ENCODE results near the gene BRD3OS.

BRD3OS gene

DNA sequence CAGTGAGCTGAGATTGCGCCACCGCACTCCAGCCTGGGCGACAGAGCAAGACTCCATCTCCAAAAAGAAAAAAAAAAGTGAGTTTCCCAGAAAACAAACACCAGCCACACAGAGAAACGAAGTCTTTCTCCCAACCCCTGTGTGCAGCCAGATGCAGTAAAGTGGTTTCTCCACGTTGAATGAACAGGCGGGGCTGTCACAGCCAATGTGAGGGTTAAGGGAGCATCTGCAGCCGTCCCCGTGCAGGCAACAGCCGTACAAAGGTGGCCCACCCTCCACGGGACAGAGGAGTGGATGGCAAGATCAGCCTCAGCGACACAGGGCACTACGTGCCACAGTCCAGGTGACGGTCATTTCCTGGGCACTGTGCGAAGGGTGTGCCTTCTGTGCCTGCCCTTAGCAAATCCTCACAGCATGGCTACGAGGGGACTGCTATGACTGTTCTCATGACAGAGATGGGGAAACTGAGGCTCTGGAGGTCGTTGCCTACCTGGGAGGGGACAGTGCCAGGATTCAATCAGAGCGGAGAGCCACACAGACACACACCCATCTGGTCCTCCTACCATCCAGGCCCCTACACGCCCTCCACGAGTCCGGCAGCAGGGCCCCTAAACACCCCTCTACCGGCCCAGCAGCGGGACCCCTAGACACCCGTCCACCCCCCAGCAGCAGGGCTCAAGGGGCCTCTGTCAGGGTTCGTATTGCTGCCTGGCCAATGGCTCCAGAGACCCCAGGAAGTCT, 35.5 kb upstream of the BRD3OS start:
- no peak for DNase-seq

DNA sequence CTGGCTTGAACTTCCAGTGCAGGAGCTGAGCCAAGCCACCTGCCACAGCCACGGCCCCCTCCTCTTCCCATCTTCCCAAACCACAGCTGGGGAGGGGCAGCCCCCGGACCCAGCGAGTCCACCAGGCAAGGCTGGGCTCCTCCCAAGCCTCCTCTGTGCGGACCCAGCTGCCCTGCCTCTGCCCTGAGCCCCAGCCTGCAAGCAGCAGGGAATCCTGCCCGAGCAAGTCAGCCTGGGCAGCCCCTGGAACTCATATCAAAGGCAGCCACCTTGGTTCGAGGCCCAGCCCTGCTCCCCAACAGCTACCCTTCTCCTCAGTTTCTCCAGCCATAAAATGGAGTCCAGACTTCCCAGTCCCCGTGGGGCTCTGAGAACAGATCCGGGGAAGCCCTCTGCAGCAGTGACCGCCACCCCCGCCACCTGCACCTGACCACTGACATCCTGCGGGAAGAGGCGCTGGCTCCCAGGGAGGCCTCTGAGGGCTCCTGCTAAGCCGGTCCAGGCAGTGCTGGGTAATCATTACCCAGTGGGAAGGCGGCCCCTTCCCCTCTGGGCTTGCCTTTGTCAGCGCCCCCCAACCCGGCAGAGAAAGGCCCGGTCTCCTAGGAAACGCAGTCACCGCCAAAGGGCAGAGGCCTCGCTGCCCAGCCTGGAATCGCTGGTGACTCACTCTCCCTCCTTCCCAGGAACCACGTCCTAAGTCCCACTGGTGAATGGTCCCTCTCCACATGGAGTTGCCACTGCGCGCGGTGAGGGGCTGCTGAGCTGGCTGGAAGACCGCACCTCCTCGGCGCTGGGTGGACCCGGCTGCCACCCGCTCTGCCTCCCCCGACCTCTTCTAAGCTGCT, 34.7 kb upstream of the BRD3OS start:
- DNase-seq = no peak

DNA sequence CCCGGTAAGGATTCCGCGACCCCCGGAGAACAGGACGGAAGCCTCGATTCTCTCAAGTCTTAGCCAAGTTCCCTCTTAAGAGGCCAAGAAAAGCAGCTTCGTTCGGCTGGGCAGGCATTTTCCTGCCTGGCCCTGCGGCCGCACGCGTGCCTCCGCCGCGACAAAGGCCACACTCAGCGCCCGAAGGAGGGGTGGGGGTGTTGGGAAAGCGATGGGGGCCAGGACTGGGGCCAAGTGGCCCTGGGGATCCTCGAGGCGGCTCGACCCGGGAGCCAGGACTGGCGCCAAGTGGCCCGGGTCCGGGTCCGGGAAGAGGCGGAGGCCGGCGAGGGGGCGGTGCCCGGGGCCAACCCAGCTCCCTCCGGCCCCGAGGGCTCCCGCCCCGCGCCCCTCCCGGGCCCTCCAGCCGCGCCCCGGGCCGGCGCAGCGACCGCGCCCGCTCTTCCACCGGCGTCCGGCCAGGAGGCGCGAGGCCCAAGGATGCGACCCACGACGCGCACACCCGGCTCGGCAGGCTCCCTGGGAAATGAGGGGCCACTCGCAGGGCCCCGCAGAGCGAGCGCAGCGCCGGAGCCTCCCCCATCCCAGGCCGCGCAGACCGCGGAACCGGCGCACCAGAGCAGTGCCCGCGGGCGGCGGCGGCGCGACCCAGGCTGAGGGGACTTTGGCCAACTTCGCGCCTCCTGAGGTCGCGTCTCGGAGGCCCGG, 33.9 kb upstream of the BRD3OS start:
- no peak for DNase-seq

DNA sequence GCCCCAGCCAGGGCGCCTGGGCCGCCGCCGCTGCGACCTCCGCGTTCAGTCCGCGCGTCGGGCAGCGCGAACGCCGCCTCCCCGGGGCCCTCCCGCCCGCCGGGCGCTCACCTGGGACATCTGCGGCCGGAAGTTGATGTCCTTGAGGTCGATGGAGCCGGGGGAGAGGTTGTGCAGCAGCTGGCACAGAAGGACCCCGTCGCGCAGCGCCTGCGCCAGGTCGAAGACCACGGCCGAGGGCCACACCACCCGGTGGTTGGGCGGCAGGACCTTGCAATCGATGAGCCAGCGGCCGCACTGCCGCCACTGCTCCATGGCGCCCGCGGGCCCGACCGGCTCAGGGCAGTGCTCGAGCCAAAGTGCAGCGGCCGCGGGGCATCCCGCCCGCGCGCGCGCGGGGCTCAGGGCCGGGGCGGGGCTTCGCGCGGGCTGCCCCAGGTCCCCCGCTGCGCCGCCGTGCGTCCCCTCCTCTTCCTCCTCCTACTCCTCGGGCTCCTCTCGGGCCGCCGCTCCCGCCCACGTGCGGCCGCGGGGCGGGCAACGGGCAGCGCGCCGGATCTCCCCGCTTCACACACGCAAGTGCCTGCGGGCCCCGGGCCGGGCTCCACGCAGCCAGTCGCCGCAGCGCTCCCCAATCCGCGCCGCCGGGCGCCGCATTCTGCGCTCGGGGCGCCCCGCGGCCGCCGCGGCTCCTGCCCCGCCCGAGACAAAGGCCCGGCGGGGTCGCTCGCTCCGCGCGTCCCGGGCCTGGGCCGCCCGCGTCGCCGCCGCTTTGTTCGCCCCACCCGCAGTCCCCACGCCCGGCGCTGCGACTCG, 33.1 kb upstream of the BRD3OS start, which contains the start of gene VAV2:
Gene VAV2, minus strand, starts transcription at position 361 of the 816 bp plus-strand sequence. Its CDS starts 46 bp downstream, at position 315.
- peak; percentile 20 for DNase-seq

DNA sequence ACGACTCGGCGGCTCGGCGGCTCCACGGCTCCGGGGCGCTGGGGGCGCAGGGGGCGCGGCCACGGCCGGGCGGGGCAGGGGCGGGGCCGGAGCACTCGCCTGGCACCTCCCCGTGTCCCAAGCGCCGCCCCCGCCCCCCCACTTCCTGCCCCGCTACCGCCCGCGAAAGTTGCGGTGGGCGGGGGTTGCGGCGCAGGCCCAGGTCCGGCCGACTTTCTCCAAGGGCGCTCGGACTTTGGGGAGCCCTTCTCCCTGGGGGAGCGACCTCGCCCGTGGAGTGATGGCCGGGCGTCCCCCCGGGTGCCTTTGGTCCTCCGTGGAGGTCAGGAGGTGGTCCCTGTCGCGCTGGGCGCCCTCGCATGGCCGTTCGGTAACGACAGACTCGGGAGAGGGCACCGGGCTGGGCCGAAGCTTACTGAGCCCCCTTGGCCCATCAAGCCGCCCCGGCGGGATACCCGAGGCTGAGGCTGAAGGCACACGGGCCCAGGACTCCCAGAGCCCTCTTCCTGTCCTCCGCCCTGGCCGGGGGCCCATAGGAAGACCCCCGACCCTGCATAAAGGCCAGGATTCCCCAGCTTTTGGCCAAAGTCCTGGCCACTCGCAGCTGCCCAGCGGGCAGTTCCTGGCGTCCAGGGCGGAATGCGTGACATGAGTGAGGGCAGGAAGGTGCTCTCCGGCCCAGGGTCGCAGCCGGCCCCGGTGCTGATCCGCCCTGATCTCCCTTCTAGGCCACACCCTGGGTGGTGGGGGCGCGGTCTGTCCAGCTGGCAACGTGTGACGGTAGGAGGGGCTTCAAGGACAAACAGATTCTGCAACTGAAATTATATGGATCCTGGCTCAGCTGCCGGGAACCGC, 32.3 kb upstream of the BRD3OS start:
- DNase-seq = peak; percentile 46

DNA sequence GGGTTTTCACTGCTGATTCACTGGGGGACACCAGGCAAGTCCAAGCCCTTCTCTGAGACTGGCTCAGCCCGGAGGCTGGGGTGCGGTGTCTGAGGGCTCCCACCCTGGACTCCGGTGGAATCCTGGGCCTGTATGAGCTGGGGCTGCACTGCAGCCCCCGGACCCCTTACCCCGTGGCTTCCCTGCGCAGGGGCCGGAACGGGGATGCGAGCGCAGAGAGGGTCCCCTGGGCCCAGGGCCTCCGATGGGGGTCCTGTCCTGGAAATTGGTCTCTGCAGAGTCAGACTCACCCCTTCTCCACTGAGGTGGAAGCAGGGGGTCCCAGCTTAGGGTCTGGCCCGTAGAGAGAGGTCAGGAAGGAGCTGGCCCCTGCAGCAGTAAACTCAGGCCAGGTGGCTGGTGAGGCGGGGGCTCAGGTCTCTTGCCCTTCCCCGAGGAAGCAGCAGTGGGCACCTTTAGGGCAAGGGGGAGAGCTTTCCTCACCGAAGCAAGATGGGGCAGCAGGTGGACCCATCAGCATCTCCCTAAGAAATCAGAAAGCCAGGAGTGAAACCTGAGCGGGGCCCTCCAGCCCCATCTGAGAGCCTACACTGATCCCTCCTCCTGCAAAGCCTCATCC, 31.5 kb upstream of the BRD3OS start:
- no peak for DNase-seq

DNA sequence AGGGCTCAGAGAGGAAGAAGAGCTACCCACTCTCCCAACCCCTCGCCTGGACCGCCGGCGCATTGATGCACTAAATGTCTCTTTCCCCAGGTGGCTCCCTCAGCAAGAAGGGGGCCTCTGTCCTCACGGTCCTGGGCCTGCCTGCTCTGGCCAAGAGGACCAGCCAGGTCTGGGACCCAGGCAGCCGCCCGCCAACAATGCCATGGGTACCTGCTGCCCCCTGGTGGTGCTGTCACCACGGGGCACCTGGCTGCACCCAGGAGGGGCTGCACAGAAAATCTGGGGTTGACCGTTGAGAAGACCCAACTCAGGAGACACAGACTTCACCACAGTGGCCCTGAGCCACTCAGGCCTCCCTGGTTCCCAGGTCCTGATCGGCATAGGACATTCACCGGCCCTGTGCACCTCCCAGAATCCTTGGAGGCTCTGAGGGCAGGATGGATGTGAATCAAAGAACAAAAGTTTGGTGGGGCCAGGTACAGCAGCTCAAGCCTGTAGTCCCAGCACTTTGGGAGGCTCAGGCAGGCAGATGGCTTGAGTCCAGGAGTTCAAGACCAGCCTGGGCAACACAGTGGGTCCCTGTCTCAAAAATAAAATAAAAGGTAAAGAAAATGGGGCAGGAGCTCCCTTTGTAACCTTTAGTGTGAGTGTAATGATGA, 30.8 kb upstream of the BRD3OS start:
- DNase-seq = peak; percentile 59

DNA sequence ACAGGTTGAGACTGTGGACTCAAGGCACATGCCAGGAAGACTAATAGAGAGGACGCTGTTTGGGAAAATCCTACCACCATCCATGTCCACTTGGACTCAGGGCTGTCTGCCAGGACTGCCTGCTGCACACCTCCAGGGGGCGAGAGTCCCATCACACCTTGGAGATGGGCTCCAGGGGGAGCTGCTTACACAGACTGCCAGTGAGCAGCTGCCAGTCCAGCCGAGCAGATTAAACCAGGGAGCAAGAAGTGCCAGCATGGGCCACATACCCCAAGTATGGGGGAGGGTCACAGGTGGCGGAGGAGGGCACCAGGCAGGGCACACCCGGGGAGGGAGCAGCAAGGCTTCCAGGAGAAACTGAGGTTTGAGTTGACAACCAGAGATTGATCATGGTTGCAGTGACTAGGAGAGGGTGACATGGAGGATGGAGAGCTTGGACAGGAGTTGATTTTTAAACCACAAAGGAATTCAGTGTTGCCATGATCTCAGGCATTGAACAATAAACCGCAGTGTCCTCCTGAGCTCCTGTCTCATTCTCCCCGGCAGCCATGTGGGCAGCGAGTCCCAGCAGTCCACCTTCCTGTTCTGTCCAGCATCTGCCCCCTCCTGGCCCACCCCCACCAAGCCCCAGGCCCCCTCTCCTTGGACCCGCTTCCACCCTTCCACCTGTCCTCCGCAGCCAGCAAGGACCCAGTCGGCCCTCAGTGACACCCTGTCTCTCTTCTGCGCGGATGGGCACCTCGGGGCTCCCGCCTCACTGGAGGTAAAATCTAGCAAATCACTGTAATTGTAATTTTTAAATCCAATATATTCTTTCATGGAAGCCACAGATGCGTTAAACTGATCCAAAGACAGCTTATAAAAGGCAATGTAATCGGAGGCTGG, 30.0 kb upstream of the BRD3OS start:
- no peak for DNase-seq

DNA sequence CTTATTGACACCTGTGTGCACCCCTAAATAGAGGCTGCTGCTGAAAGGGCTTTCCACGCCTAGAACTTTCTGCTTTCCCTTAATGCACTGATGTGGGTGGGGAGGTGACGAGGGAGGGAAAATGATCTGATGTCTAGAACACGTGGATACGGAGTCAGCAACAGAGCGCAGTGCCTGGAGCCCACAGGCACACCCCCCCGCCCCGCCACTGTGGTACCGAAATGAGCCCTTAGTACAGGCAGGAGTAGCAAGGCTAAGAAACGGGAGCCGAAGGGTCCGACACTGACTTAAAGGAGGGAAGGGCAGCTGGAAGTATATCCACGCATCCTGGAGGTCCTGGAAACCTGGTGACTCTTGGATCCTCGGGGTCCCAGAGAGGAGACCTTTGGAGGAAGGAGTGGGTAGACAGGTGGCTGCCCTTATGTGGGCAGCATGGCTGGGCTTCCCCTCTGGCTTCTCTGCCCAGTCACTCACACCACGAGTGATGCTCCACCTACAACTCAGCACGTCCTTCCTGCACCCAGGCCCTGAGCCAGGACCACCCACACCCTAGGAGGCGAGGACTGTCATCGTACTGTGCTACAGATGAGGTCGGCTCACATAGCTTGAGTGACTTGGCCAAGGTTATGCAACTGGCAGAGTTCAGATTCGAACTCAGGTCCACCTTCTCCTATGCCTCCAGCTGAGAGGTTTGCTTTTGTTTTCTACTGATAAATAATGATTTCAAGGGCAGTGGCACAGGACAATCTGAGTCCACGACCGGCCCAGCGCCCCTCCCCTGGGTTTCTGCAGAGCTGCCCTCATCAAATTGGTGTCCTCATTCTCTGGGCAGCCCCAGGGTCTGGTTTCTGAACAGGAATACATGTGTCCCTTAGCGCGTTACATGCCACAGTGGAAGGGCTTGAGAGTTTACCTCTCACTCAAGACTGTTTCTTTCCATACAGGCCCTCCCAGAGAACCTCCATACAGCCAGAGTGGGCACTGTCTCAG, 28.5 kb upstream of the BRD3OS start:
- no peak for DNase-seq

DNA sequence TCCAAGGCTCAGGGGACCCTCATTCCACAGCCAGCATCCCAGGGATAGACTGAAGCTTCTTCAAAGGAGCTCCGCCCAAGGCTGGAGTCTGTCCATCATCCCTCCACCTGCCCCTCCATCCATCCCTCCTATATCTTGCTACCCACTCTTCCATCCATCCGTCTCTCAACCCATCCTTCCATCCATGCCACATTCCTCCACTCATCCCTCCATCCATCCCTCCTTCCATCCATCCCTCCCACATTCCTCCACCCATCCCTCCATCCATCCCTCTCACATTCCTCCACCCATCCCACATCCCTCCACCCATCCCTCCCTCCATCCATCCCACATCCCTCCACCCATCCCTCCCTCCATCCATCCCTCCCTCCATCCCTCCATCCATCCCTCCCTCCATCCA, 27.7 kb upstream of the BRD3OS start:
- DNase-seq = no peak

DNA sequence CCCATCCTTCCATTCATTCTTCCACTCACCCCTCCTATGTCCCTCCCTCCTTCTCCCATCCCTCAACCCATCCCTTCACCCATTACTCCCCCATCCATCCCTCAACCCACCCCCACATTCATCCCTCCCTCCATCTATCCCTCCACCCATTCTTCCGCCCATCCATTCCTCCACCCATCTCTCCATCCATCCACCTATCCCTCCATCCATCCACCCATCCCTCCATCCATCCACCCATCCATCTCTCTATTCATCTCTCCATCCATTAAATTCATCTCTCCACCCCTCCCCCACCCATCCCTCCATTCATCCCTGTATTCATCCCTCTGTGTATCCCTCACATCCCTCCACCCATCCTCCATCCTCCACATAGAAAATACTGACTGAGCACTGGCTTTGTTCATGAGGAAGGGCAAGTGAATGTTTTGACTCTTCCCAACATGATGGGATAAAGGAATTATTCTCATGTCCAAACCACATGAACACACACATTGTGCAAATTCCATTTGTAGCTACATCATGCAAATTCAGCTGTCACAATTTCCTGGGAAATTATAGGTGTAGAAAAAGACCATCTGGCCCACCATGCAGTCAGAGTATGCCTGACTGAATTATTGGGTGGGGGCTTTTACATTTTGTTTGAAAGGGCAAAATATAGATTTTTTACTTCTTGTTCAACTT, 26.2 kb upstream of the BRD3OS start:
- no peak for DNase-seq

DNA sequence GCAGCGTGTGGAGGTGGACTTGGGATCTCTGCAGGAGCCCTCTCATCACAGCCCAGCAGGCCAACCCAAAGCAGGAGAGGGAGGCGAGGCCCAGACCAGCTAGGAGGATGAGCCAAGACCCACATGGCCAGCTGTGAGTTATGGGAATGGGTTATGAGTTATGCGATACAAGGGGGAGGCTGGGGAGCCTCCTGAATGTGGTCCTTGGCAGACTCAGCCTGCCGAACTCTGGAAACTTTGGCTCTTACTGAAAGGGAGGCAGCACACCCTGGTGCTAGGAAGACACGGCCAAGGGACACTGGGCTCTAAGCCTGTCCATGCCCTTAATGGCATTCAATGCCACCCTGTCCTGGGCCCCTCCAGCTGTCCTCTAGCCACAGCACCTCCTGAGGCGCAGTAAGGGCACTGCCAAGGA, 25.4 kb upstream of the BRD3OS start:
- no peak for DNase-seq

DNA sequence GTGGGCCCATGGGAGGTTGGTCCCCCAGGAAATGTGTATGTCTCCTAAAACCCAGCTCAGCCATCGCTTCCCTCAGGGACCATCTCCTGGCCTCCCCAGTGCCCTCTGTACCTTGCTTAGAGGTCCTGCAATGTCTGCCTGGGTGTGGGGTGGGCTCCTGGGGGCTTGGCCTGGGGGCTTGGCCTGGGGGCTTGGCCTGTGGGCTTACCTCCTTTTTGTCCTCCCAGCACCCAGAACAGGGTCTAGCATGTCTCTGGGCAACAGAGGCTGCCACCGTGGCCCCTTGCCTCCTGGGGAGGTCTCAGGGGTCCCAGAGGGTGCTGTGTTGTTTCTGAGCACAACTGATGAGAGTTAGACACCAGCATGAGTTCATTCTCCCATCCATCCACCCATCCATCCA, 22.5 kb upstream of the BRD3OS start:
- DNase-seq = no peak

DNA sequence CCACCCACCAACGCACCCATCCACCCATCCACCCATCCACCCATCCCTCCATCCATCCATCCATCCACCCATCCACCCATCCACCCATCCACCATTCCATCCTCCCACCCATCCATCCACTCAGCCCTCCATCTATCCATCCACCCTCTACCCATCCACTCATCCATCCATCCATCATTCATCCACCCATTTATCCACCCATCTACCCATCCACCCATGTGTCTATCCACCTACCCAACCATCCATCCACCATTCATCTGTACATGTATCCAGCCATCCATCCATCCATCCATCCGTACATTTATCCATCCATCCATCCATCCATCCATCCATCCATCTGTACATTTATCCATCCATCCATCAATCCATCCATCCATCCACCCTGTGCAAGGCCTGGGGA, 22.0 kb upstream of the BRD3OS start:
- DNase-seq = no peak

DNA sequence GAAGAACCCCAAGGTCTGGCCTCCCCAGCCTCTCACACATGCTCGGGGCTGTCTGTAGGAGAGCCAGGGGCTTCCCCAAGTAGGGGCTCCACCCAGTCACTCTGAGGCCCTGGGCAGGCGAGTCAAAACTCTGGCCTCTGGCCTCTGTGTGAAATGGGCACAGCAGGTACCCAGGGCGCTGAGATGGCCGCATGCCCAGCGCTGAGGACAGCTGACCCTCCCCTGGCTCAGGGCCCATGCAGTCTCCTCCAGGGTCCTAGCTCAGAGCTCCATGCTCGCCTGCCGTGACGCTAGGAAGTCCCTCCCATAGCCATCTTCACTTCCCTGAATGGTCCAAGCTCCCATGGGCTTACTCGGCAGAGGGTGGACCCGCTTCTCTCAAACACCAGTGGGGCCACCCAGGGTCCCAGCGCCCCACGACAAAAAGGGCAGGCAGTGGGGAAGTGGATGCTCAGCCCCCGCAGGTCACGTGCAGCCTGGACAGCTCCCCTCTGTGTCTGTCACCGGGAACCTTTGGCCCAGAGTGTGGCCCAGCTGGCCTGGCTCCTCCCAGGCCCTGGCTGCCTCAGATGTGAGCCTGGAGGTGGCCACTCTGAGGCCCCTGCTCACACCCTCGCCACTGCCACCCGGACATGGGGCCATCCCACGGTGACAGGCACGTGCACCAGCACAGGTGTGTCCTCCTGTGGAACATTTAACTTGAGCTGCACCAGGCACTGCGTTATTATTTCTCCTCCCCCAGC, 21.0 kb upstream of the BRD3OS start:
- no peak for DNase-seq

DNA sequence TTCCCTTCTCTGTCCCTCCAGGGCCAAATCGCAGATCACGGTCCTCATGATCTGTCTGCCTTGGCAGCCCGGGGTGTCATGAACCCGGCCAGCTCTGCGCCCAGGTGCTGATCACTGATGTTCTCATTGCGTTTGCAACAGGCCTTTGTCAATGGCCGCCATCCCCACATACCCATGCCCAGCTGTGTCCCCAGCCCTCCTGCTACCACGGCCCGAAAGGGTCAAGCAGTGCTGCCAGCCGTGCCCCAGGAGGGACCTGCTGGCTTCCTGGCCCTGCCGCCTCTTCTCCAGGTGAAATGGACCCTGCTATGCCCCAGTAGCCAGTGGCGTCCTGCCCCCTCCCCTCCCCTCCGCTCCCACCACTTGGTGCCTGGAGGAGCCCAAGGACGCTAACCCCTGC, 20.4 kb upstream of the BRD3OS start:
- DNase-seq = no peak

DNA sequence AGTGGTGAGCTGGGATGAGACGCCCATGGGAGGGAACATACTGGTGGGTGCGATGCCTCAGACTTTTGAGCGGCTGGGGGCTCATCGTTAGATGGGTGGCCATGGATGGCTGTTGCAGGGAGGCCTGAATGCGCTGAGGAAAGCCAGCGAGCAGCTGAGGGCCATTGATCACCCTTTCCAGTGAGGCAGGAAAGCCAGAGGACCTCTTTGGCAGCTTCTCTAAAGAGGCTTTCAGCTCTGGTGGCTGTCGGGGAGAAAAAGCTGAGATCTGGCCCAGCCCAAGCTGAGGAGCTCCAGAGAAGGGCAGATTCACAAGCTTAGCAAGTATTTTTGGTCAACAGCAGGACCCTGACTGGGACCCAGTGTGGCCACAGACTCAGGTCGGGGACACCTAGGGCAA, 19.9 kb upstream of the BRD3OS start:
- DNase-seq = no peak

All from CD4-positive, alpha-beta T cell treated with Interleukin-4 for 4 hours (primary cell).